OCI-LY1 (cell line): Measurements from ENCODE around the gene MAF.

ENCODE experiments used
- EZH2 ChIP-seq: fragments of 200-600 bp; sonication (generic), shearing (Covaris generic); IDR thresholded peaks from 2 replicates; pipeline ENCODE4 v1.8.0; 2017; ENCODE audit warnings: borderline replicate concordance, mixed run types, mild to moderate bottlenecking, antibody characterized with exemption, low read length, moderate library complexity, mixed read lengths
- TF ChIP-seq, protein P1 (sequence below): fragments of 200-600 bp; sonication (generic), shearing (Covaris generic); IDR thresholded peaks from 2 replicates; pipeline ENCODE4 v1.5.1; 2017; ENCODE audit warnings: mild to moderate bottlenecking, antibody characterized with exemption, low read length, moderate library complexity, mixed read lengths

DNA sequence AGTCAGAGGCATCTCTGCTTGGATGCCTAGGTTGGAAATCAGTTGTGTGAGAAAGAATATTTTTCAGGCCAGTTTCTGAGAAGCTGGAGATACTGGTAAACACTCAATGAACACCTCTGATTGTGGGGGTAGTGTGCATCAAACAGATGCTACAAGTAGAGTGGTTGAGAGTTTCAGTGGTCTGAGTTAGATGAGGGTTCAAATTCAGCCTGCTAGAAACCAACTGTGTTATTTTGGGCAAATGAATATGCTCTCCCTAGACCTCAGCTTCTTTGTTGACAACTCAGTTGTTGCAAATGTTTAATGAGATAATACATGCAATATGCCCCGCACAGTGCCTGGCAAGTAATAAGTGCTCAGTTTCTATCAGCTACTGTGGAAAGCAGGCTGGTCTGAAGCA is 25.2 kb upstream of the MAF start:
- TF ChIP-seq, protein P1, sequence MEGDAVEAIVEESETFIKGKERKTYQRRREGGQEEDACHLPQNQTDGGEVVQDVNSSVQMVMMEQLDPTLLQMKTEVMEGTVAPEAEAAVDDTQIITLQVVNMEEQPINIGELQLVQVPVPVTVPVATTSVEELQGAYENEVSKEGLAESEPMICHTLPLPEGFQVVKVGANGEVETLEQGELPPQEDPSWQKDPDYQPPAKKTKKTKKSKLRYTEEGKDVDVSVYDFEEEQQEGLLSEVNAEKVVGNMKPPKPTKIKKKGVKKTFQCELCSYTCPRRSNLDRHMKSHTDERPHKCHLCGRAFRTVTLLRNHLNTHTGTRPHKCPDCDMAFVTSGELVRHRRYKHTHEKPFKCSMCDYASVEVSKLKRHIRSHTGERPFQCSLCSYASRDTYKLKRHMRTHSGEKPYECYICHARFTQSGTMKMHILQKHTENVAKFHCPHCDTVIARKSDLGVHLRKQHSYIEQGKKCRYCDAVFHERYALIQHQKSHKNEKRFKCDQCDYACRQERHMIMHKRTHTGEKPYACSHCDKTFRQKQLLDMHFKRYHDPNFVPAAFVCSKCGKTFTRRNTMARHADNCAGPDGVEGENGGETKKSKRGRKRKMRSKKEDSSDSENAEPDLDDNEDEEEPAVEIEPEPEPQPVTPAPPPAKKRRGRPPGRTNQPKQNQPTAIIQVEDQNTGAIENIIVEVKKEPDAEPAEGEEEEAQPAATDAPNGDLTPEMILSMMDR: no peak
- no peak for TF ChIP-seq EZH2
